WTC11 (cell line): ENCODE data around the gene PPM1E. TPM values are rescaled to one million over a fixed set of nuclear protein-coding genes. Genes with fewer than 3 reads are reported as not detected.

Source experiments
- ATAC-seq: fragments of 200-7000 bp; cut with Tn5 transposase; 2 replicates; pipeline ENCODE4 v1.10.0; 2021; ENCODE audit warnings: mild to moderate bottlenecking, moderate library complexity
- CTCF ChIA-PET: fragments of 300-600 bp; sonication (Branson Sonifier 250); formaldehyde crosslinking; loops from one replicate; lab custom pipeline; 2021; ENCODE audit warnings: antibody characterized with exemption; lab: Charles Lee
- POLR2A ChIA-PET: fragments of 350-600 bp; sonication (Branson Sonifier 250); formaldehyde crosslinking; loops from one replicate; lab custom pipeline; 2021; ENCODE audit warnings: antibody characterized with exemption; lab: Charles Lee
- DNase-seq: peaks from one replicate; pipeline ENCODE4 v3.0.0; 2021; ENCODE audit warnings: low spot score
- H3K27ac Mint-ChIP-seq: 2 replicates; pipeline ENCODE4 v1.8.0; 2021; ENCODE audit warnings: mixed read lengths
- H3K27me3 Mint-ChIP-seq: 2 replicates; pipeline ENCODE4 v1.8.0; 2021; ENCODE audit warnings: low read depth, mild to moderate bottlenecking, moderate library complexity, mixed read lengths
- H3K36me3 Mint-ChIP-seq: 2 replicates; pipeline ENCODE4 v1.8.0; 2021; ENCODE audit warnings: mixed read lengths
- H3K4me1 Mint-ChIP-seq: 2 replicates; pipeline ENCODE4 v1.8.0; 2022; ENCODE audit warnings: mixed read lengths
- H3K4me3 Mint-ChIP-seq: 2 replicates; pipeline ENCODE4 v1.8.0; 2021; ENCODE audit warnings: mild to moderate bottlenecking, moderate library complexity, mixed read lengths
- H3K9me3 Mint-ChIP-seq: 2 replicates; pipeline ENCODE4 v1.8.0; 2021; ENCODE audit warnings: mixed read lengths
- ATF3 ChIP-seq: sonication (generic); formaldehyde crosslinking; conservative IDR thresholded peaks from 2 replicates; pipeline ENCODE4 v1.8.1; 2022; ENCODE audit warnings: mild to moderate bottlenecking, missing genetic modification reagents
- CREM ChIP-seq: sonication (generic); formaldehyde crosslinking; IDR thresholded peaks from 2 replicates; pipeline ENCODE4 v1.8.1; 2022; ENCODE audit warnings: mild to moderate bottlenecking, missing genetic modification reagents, moderate library complexity
- CTCF ChIP-seq: fragments of 200-600 bp; IDR thresholded peaks from 2 replicates; pipeline ENCODE4 v1.8.0; 2022; ENCODE audit warnings: antibody characterized with exemption
- E2F4 ChIP-seq: sonication (generic); formaldehyde crosslinking; IDR thresholded peaks from 2 replicates; pipeline ENCODE4 v1.8.1; 2022; ENCODE audit warnings: low read depth, mild to moderate bottlenecking, moderate library complexity, missing genetic modification reagents, borderline replicate concordance
- E2F5 ChIP-seq: sonication (generic); formaldehyde crosslinking; IDR thresholded peaks from 2 replicates; pipeline ENCODE4 v1.8.1; 2022; ENCODE audit warnings: mild to moderate bottlenecking, moderate library complexity, missing genetic modification reagents
- ELF4 ChIP-seq: sonication (generic); formaldehyde crosslinking; IDR thresholded peaks from 2 replicates; pipeline ENCODE4 v1.8.1; 2022; ENCODE audit warnings: low read depth, mild to moderate bottlenecking, moderate library complexity, missing genetic modification reagents
- ERG ChIP-seq: fragments of 250-450 bp; sonication (Bioruptor Pico); IDR thresholded peaks from 2 replicates; pipeline ENCODE4 v1.8.0; 2021; ENCODE audit warnings: mild to moderate bottlenecking
- ESRRA ChIP-seq: sonication (generic); formaldehyde crosslinking; IDR thresholded peaks from 2 replicates; pipeline ENCODE4 v1.8.1; 2022; ENCODE audit warnings: mild to moderate bottlenecking, missing genetic modification reagents, borderline replicate concordance
- FOXP1 ChIP-seq: sonication (generic); formaldehyde crosslinking; IDR thresholded peaks from 2 replicates; pipeline ENCODE4 v1.8.0; 2022; ENCODE audit warnings: missing genetic modification reagents, mild to moderate bottlenecking, moderate library complexity, borderline replicate concordance
- IRF1 ChIP-seq: sonication (generic); formaldehyde crosslinking; IDR thresholded peaks from 2 replicates; pipeline ENCODE4 v1.8.0; 2023; ENCODE audit warnings: missing genetic modification reagents
- JUN ChIP-seq: sonication (generic); formaldehyde crosslinking; IDR thresholded peaks from 2 replicates; pipeline ENCODE4 v1.8.0; 2023; ENCODE audit warnings: mild to moderate bottlenecking, missing genetic modification reagents
- KAT7 ChIP-seq: sonication (generic); formaldehyde crosslinking; IDR thresholded peaks from 2 replicates; pipeline ENCODE4 v1.8.1; 2023; ENCODE audit warnings: missing genetic modification reagents, mild to moderate bottlenecking, borderline replicate concordance
- NR2C2 ChIP-seq: sonication (generic); formaldehyde crosslinking; IDR thresholded peaks from 2 replicates; pipeline ENCODE4 v1.8.0; 2022; ENCODE audit warnings: mild to moderate bottlenecking, missing genetic modification reagents
- OVOL2 ChIP-seq: fragments of 250-450 bp; sonication (Bioruptor Pico); IDR thresholded peaks from 2 replicates; pipeline ENCODE4 v1.9.0; 2021; ENCODE audit warnings: mild to moderate bottlenecking, borderline replicate concordance
- PRDM15 ChIP-seq: sonication (generic); formaldehyde crosslinking; IDR thresholded peaks from 2 replicates; pipeline ENCODE4 v1.8.0; 2022; ENCODE audit warnings: missing genetic modification reagents
- RELA ChIP-seq: sonication (generic); formaldehyde crosslinking; IDR thresholded peaks from 2 replicates; pipeline ENCODE4 v1.8.1; 2022; ENCODE audit warnings: missing genetic modification reagents, mild to moderate bottlenecking, borderline replicate concordance
- SOX15 ChIP-seq: fragments of 250-450 bp; sonication (Bioruptor Pico); IDR thresholded peaks from 2 replicates; pipeline ENCODE4 v1.9.0; 2021; ENCODE audit warnings: mild to moderate bottlenecking
- ZBTB21 ChIP-seq: sonication (generic); formaldehyde crosslinking; IDR thresholded peaks from 2 replicates; pipeline ENCODE4 v1.8.1; 2023; ENCODE audit warnings: mild to moderate bottlenecking, missing genetic modification reagents, borderline replicate concordance
- ZNF219 ChIP-seq: sonication (generic); formaldehyde crosslinking; IDR thresholded peaks from 2 replicates; pipeline ENCODE4 v1.8.0; 2023; ENCODE audit warnings: missing genetic modification reagents, mild to moderate bottlenecking, borderline replicate concordance
- ZNF263 ChIP-seq: sonication (generic); formaldehyde crosslinking; IDR thresholded peaks from 2 replicates; pipeline ENCODE4 v1.8.1; 2022; ENCODE audit warnings: low read depth, mild to moderate bottlenecking, moderate library complexity, missing genetic modification reagents
- ZNF317 ChIP-seq: sonication (generic); formaldehyde crosslinking; IDR thresholded peaks from 2 replicates; pipeline ENCODE4 v1.8.1; 2023; ENCODE audit warnings: low read depth, mild to moderate bottlenecking, moderate library complexity, missing genetic modification reagents, borderline replicate concordance
- ZNF396 ChIP-seq: fragments of 250-450 bp; sonication (Bioruptor Pico); IDR thresholded peaks from 2 replicates; pipeline ENCODE4 v1.8.0; 2021; ENCODE audit warnings: mild to moderate bottlenecking, moderate library complexity, borderline replicate concordance
- ZNF512 ChIP-seq: sonication (generic); formaldehyde crosslinking; IDR thresholded peaks from 2 replicates; pipeline ENCODE4 v1.8.1; 2022; ENCODE audit warnings: missing genetic modification reagents, borderline replicate concordance
- total RNA-seq: library from RNA; stranded (reverse); gene quantifications from 3 replicates; pipeline ENCODE4 v1.2.3, GENCODE V29; 2021

PPM1E gene
- total RNA-seq, 1 experiment from 2014 or later, result 8.1 TPM

GRCh38 chr17:58996968-58997367, 241.3 kb downstream of the PPM1E start (continued):
- TF ChIP-seq E2F4 (CRISPR knock-in tag), result no peak
- TF ChIP-seq ERG (CRISPR knock-in tag), result no peak
- TF ChIP-seq ZNF219 (CRISPR knock-in tag), result no peak
- no peak for TF ChIP-seq PRDM15 (CRISPR knock-in tag)
- no peak for TF ChIP-seq ZNF263
- no peak for TF ChIP-seq SOX15 (CRISPR knock-in tag)
- TF ChIP-seq ELF4 (CRISPR knock-in tag), result no peak
- no peak for TF ChIP-seq RELA (CRISPR knock-in tag)
- no peak for TF ChIP-seq ATF3 (CRISPR knock-in tag)
- TF ChIP-seq ZNF396 (CRISPR knock-in tag), result no peak

GRCh38 chr17:58997756-58998553, 242.3 kb downstream of the PPM1E start:
- POLR2A ChIA-PET, result no interaction called here
- CTCF ChIA-PET, result no interaction called here

More at GRCh38 chr17:58997756-58998553, 242.3 kb downstream of the PPM1E start:
- DNase-seq, result no peak
- Mint-ChIP-seq H3K4me3 (no peak overlapping the region), H3K27me3 (no peaks in the 10 kb centered on the region), H3K36me3 (peaks cover 30% of the 10 kb centered on the region), H3K27ac (no peak overlapping the region), H3K4me1 (peaks cover 13% of the 10 kb centered on the region), H3K9me3 (no peaks in the 10 kb centered on the region)
- TF ChIP-seq OVOL2 (CRISPR knock-in tag) (no peak), JUN (CRISPR knock-in tag) (no peak), NR2C2 (CRISPR knock-in tag) (no peak), CTCF (no peak), IRF1 (CRISPR knock-in tag) (no peak), KAT7 (no peak), ZNF396 (CRISPR knock-in tag) (no peak), ZNF512 (CRISPR knock-in tag) (no peak), CREM (no peak), ZBTB21 (CRISPR knock-in tag) (no peak), FOXP1 (CRISPR knock-in tag) (no peak), ZNF317 (CRISPR knock-in tag) (no peak), ATF3 (CRISPR knock-in tag) (no peak), ESRRA (no peak), E2F5 (CRISPR knock-in tag) (no peak), ZNF219 (CRISPR knock-in tag) (no peak)
- TF ChIP-seq, all 79 proteins: peak for 0
- no peak for ATAC-seq
